Fibroblast of pulmonary artery (primary cell): ENCODE results near the gene FIBCD1.

Source experiments
- DNase-seq: peaks from one replicate; pipeline ENCODE4 v3.0.0-alpha.2; 2010; ENCODE audit warnings: low read depth
- H3K4me3 ChIP-seq: replicated peaks from 2 replicates; pipeline ENCODE4 v1.5.1; 2011; ENCODE audit warnings: low read depth, mild to moderate bottlenecking, control low read depth, low read length, moderate library complexity
- CTCF ChIP-seq: IDR thresholded peaks from 2 replicates; pipeline ENCODE4 v1.5.1; 2011; ENCODE audit warnings: mild to moderate bottlenecking, control low read depth, low read length, inconsistent platforms; ENCODE audit errors: missing control alignments

FIBCD1 gene

GRCh38 chr9:130872093-130872492, 67.0 kb downstream of the FIBCD1 start:
- TF ChIP-seq CTCF = no peak
- no peak overlapping the region for H3K4me3 ChIP-seq
- no peak for DNase-seq

- TF ChIP-seq CTCF = no peak
- H3K4me3 ChIP-seq = no peak overlapping the region
- DNase-seq = no peak
These were observed 67.5 kb downstream of the FIBCD1 start for GRCh38 chr9:130871395-130872062.

GRCh38 chr9:130870491-130871381, 68.3 kb downstream of the FIBCD1 start:
- DNase-seq = no peak
- TF ChIP-seq CTCF = no peak

GRCh38 chr9:130869250-130869649, 69.8 kb downstream of the FIBCD1 start:
- DNase-seq = peak; percentile 84

More at GRCh38 chr9:130870491-130871381, 68.3 kb downstream of the FIBCD1 start:
- no peak overlapping the region for H3K4me3 ChIP-seq

GRCh38 chr9:130868230-130868629, 70.8 kb downstream of the FIBCD1 start:
- no peak for DNase-seq
- H3K4me3 ChIP-seq = no peak overlapping the region
- TF ChIP-seq CTCF = no peak

More at GRCh38 chr9:130869250-130869649, 69.8 kb downstream of the FIBCD1 start:
- no peak overlapping the region for H3K4me3 ChIP-seq
- TF ChIP-seq CTCF = no peak

GRCh38 chr9:130867556-130867955, 71.5 kb downstream of the FIBCD1 start:
- TF ChIP-seq CTCF = no peak
- no peak for DNase-seq
- no peak overlapping the region for H3K4me3 ChIP-seq
